ENCODE data around the gene ZC3H12D.
"Not testable (repeated sequence)": the region's sequence is repeated elsewhere in the genome, so short reads cannot be mapped to it uniquely, and the experiment has no call there.

DNA sequence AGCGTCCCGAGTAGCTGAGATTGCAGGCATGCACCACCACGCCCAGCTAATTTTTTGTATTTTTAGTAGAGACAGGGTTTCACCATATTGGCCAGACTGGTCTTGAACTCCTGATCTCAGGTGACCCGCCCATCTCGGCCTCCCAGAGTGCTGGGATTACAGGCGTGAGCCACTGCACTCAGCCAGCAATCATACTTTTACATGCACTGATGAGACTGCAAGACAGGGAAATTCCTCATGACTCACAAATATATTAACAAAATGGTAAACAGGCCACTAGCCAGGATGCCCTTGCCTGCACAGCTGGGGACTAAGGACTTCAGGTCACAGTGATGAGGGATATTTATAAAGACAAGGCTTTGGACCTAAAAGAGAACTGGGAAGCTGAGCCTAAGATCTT, 11.8 kb upstream of the ZC3H12D start:
- not testable (repeated sequence) for TF ChIP-seq ZNF70 (CRISPR knock-in tag; IDR thresholded peaks at IDR 0.05); TOX (CRISPR knock-in tag; IDR thresholded peaks at IDR 0.05; ENCODE audit: borderline replicate concordance); TCF4 (CRISPR knock-in tag; IDR thresholded peaks at IDR 0.05; ENCODE audit: borderline replicate concordance); ZFP30 (CRISPR knock-in tag; IDR thresholded peaks at IDR 0.05); RARB (CRISPR knock-in tag; IDR thresholded peaks at IDR 0.05); ISL1 (CRISPR knock-in tag; IDR thresholded peaks at IDR 0.05); ZNF565 (CRISPR knock-in tag; conservative IDR thresholded peaks at IDR 0.05; ENCODE audit: low read depth); ZFP3 (CRISPR knock-in tag; IDR thresholded peaks at IDR 0.05); SNAI2 (CRISPR knock-in tag; IDR thresholded peaks at IDR 0.05)
- TF ChIP-seq, protein P1, sequence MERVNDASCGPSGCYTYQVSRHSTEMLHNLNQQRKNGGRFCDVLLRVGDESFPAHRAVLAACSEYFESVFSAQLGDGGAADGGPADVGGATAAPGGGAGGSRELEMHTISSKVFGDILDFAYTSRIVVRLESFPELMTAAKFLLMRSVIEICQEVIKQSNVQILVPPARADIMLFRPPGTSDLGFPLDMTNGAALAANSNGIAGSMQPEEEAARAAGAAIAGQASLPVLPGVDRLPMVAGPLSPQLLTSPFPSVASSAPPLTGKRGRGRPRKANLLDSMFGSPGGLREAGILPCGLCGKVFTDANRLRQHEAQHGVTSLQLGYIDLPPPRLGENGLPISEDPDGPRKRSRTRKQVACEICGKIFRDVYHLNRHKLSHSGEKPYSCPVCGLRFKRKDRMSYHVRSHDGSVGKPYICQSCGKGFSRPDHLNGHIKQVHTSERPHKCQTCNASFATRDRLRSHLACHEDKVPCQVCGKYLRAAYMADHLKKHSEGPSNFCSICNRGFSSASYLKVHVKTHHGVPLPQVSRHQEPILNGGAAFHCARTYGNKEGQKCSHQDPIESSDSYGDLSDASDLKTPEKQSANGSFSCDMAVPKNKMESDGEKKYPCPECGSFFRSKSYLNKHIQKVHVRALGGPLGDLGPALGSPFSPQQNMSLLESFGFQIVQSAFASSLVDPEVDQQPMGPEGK (CRISPR knock-in tag; IDR thresholded peaks at IDR 0.05; ENCODE audit: borderline replicate concordance), result not testable (repeated sequence)
- TF ChIP-seq, protein P2, sequence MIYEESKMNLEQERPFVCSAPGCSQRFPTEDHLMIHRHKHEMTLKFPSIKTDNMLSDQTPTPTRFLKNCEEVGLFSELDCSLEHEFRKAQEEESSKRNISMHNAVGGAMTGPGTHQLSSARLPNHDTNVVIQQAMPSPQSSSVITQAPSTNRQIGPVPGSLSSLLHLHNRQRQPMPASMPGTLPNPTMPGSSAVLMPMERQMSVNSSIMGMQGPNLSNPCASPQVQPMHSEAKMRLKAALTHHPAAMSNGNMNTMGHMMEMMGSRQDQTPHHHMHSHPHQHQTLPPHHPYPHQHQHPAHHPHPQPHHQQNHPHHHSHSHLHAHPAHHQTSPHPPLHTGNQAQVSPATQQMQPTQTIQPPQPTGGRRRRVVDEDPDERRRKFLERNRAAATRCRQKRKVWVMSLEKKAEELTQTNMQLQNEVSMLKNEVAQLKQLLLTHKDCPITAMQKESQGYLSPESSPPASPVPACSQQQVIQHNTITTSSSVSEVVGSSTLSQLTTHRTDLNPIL (CRISPR knock-in tag; IDR thresholded peaks at IDR 0.05; ENCODE audit: low read depth), result not testable (repeated sequence)

Measured in SK-N-SH treated with all-trans-retinoic acid at 6 μM for 48 hours (cell line).